AG09309 (cell line): Measurements from ENCODE around the gene ARCN1.
A peak's percentile ranks its signal among the peaks of the same experiment; 100 is the strongest.

ENCODE experiments used
- DNase-seq: peaks from one replicate; pipeline ENCODE4 v3.0.0-alpha.2; 2010; ENCODE audit warnings: low read depth
- H3K4me3 ChIP-seq: 2 replicates; pipeline ENCODE4 v1.5.1; 2011; ENCODE audit warnings: mild to moderate bottlenecking, low read depth, low read length, moderate library complexity; ENCODE audit not compliant: control insufficient read depth
- CTCF ChIP-seq: IDR thresholded peaks from 2 replicates; pipeline ENCODE4 v1.5.1; 2011; ENCODE audit warnings: mild to moderate bottlenecking, low read depth, low read length, inconsistent platforms; ENCODE audit not compliant: insufficient read depth, control insufficient read depth; ENCODE audit errors: missing control alignments

The ARCN1 gene

DNA sequence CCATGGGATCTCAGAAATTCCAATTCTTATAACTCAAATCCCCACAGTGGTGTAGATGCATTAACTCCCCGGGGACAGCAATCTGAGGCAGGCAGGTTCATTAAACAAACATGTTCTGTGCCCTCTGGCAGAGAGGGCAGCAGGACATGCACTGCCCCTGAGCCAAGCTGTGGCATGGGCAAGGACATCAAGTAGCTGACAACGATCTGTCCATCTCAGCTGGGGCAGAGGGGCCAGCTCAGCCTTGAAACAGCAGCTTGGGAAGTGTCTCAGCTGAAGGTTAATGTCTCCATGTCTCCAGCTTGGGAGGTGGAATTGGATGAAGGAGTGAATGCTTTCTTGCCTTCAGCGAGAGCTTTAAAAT is 27.6 kb upstream of the ARCN1 start:
- H3K4me3 ChIP-seq, result no peak overlapping the region
- no peak for TF ChIP-seq CTCF
- no peak for DNase-seq

- H3K4me3 ChIP-seq, result no peak overlapping the region
- DNase-seq, result no peak
Observed at GRCh38 chr11:118545533-118545932, 26.7 kb upstream of the ARCN1 start.

DNA sequence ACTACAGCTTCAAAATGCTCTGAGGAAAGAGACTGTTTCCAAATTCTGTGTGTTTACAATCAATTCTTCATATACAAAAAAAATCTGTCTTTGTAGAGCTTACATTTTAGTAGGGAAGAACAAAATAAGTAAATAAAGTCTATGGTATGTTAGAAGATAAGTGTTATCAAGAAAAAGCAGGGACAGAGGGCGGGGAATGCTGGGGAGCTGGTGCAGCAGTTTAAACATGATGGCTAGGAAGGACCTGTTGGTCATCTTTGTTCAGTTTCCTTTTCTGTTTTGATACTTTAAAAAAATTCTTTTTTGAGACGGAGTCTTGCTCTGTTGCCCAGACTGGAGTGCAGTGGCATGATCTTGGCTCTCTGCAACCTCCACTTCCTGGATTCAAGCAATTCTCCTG is 25.1 kb upstream of the ARCN1 start:
- no peak for TF ChIP-seq CTCF
- DNase-seq, result no peak
- no peak overlapping the region for H3K4me3 ChIP-seq

More at GRCh38 chr11:118545533-118545932, 26.7 kb upstream of the ARCN1 start:
- no peak for TF ChIP-seq CTCF

GRCh38 chr11:118552341-118552740 is 19.9 kb upstream of the ARCN1 start:
- no peak for TF ChIP-seq CTCF

DNA sequence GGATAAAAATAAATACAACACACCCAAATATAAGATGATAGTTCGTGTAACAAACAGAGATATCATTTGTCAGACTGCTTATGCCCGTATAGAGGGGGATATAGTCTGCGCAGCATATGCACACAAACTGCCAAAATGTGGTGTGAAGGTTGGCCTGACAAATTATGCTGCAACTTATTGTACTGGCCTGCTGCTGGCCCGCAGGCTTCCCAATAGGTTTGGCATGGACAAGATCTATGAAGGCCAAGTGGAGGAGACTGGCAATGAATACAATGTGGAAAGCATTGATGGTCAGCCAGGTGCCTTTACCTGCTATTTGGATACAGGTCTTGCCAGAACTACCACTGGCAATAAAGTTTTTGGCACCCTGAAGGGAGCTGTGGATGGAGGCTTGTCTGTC is 11.4 kb upstream of the ARCN1 start:
- H3K4me3 ChIP-seq, result no peak overlapping the region
- DNase-seq, result no peak
- no peak for TF ChIP-seq CTCF

More at GRCh38 chr11:118552341-118552740, 19.9 kb upstream of the ARCN1 start:
- H3K4me3 ChIP-seq, result no peak overlapping the region
- no peak for DNase-seq

- TF ChIP-seq CTCF, result no peak
- H3K4me3 ChIP-seq, result peak overlapping the region; percentile 64
- DNase-seq, result no peak
Observed at GRCh38 chr11:118565051-118565450, 7.2 kb upstream of the ARCN1 start.

- no peak for TF ChIP-seq CTCF
- H3K4me3 ChIP-seq, result no peak overlapping the region
- DNase-seq, result no peak
Observed at GRCh38 chr11:118569670-118570069, 2.5 kb upstream of the ARCN1 start.
